NCI-H345 (cell line): ENCODE measurements around the gene NAT14.
"Not testable (repeated sequence)": the region's sequence is repeated elsewhere in the genome, so short reads cannot be mapped to it uniquely, and the experiment has no call there.

ENCODE experiments used
- DNase-seq: peaks from one replicate; lab custom pipeline; 2025; lab: John Stamatoyannopoulos, UW

NAT14 gene, protein sequence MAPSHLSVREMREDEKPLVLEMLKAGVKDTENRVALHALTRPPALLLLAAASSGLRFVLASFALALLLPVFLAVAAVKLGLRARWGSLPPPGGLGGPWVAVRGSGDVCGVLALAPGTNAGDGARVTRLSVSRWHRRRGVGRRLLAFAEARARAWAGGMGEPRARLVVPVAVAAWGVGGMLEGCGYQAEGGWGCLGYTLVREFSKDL

GRCh38 chr19:55484593-55485438 lies at the start of gene NAT14:
Gene NAT14 (plus strand): TSS chr19:55485188. CDS start chr19:55485709, 521 bp downstream.
- DNase-seq = peak; percentile 67

DNA sequence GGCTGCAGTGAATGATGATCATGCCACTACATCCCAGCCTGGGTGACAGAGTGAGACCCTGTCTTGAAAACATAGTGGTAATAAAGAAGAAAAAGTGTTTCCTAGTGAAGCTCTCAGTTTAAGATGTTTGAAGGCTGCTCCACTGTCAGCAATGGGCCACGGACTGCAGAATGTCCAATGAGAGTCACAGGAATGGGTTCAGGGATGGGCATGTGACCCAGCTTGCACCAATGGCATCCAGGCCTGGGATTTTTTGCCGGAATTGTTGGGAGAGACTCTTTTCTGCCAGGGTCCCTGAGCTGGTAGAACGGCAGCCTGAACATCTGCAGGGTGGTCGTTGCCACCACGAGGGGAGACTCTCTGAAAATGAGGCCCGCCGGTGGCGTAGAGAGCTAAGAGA lies 48.1 kb upstream of the NAT14 start:
- no peak for DNase-seq

GRCh38 chr19:55437410-55437809 lies 47.6 kb upstream of the NAT14 start:
- no peak for DNase-seq

- no peak for DNase-seq
These were observed 45.9 kb upstream of the NAT14 start for GRCh38 chr19:55439052-55439451.

DNA sequence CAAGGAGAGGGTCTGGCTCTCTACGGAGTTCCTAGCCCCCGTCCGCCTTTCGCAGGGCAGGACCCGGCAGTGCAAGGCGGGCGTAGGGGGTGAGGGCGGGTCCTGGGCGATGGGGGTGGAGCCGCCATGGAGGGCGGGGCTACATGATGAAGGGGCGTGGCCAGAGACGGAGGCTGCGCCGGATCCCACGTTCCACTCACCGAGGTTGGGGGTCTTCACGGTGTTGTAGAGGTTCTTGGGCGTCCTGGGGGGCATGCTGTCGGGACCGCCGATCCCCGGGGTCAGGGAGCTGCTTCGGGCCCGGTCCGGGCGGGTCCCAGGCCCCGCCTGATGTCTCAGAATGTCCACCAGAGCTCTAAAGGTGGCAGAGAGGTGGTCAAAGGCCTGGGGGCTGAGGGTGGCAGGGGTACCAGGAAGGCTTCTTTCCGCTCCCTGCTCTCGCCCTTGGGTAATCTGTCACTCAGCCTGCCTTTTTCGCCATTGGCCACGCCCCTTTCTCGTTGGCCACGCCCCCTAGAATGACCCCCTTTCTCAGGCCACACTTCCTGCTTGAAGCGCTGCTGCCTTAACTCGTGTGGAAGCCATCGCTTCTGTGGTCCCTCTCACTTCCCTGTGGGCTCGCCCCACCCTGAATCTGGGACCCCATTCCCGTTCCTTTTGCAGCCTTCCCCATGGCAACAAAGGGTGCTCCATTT lies 44.4 kb upstream of the NAT14 start:
- peak; percentile 49 for DNase-seq

GRCh38 chr19:55441319-55441691 lies 43.7 kb upstream of the NAT14 start:
- DNase-seq = no peak

GRCh38 chr19:55441692-55442321 lies 43.2 kb upstream of the NAT14 start:
- peak; percentile 42 for DNase-seq

DNA sequence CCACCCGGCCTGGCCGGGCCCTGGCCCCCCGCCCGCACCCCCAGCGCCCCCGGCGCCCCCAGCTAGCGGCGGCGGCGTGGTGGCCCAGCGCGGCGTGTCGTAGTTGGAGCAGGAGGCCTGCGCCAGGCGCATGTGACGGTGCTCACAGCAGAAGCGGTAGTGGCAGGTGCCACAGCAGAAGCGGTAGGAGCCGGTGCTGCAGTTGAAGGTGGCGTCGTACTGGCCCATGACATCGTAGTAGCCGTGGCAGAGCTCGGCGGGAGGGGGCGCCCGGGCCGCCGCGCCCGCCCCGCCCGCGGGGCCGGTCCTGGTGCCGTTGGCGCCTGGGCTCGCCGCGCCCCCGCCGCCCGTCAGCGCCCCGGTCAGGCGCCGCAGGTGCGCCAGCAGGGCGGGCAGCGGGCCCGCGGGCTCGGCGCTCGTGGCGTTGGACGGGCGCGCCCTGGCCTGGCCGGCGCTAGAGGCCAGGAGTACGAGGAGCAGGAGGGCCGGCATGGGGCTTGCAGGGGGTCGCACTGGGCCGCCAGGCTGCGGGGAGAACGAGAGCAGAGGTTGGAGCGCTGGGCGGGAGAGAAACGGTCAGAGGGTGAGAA lies 42.5 kb upstream of the NAT14 start:
- DNase-seq = no peak

DNA sequence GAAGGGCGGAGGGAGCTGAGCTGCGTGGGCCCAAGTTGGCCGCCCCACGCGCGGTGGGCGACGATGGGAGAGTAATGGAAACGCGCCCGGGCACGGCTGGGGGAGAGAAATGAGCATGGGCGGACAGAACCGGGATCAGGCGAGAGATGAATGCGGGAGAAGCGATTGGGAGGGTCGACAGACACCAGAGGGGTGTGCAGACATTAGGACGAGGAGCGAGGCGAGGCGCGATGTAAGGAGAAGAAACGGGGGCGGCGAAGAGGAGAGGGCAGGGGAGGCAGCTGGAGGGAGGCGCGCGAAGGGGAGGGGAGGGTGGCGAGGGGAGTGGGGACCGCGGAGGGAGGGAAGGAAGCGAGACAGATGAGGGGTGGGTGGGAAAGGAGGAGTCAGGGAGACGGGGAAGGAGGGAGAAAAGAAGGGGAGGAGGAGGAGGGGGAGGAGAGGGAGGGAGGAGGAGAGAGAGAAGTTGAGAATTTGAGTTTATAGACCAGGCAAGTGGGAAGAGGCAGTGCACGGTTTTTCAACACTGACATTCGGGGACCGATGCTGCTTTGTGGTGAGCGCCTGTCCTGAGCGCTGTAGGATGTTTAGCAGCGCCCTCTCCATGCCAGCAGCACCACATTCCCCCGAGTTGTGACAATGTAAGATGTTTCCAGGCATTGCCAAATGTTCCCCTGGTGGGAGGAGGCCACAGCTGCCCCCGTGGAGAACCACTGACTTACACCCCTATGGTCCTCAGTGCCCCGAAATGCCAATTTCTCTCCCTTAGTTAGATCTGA lies 41.8 kb upstream of the NAT14 start, which contains the start of gene SHISA7:
TSS of gene SHISA7 (minus strand) at position 256 of the 779 bp plus-strand sequence. CDS start 437 bp downstream, outside the sequence.
- no peak for DNase-seq

DNA sequence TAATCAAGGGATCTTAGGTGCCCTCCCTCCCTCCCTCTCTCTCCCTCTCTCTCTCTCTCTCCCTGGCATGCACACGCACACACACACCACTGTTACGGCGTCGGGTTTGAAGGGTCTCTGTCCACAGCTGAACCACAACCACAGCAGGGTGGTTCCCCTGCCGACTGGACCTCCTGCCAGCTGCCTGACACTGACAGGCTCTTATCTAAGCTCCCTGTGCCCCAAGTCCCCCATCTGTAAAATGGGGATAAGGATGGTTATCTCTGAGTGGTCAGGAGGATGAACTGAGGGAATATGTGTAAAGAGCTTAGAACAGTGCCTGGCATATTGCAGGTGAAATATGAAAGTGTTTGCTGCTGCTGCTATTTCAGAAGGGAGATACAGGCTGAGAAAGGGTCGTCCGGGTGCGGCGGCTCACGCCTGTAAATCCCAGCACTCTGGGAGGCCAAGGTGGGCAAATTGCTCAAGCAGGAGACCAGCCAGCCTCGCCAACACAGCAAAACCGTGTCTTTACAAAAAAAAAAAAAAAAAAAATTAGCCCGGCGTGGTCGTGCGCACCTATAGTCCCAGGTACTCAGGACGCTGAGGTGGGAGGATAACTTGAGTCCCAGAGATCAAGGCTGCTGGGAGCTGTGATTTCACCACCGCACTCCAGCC lies 41.0 kb upstream of the NAT14 start:
- DNase-seq = no peak

DNA sequence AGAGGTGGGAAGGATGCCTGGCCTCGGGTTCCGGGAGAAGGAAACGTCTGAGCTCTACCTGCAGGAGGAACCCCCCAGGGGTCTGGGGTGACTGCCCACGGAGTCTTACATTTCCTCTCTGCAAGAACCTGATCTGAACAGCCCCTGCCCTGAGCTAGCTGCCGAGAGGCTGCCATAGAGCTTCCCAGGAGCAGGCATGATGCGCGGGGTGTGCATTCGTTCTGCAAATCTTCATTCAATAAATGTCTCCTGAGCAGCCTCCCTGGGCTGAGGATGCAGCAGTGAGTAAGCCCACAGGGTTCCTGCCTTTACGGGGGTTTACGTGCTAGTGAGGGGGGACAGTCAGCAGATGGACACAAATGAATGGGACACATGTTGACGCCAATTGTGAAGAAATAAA lies 40.3 kb upstream of the NAT14 start:
- no peak for DNase-seq

GRCh38 chr19:55446060-55446459 lies 38.9 kb upstream of the NAT14 start:
- DNase-seq = no peak

- peak; percentile 90 for DNase-seq
These were observed 37.4 kb upstream of the NAT14 start for GRCh38 chr19:55447421-55448174.

GRCh38 chr19:55448175-55448490 lies 36.9 kb upstream of the NAT14 start:
- not testable (repeated sequence) for DNase-seq

DNA sequence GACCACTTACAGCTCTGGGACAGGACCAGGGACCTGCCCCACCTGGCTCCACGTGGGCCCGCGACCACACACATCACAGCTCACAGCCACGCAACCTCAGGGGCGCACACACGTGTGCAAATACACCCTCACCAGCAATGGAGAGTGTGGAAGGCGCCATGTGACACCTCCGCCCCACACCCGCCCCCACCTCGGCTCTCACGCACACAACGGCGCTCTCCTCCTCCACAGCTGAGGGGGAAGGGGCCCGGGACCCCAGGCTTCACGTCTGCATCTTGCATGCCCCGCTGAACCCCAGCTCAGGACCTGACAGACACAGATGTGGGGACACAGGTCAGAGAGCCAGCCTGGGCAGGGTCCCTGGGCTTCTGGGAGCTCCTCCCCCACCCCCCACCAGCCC lies 35.5 kb upstream of the NAT14 start:
- DNase-seq = no peak

DNA sequence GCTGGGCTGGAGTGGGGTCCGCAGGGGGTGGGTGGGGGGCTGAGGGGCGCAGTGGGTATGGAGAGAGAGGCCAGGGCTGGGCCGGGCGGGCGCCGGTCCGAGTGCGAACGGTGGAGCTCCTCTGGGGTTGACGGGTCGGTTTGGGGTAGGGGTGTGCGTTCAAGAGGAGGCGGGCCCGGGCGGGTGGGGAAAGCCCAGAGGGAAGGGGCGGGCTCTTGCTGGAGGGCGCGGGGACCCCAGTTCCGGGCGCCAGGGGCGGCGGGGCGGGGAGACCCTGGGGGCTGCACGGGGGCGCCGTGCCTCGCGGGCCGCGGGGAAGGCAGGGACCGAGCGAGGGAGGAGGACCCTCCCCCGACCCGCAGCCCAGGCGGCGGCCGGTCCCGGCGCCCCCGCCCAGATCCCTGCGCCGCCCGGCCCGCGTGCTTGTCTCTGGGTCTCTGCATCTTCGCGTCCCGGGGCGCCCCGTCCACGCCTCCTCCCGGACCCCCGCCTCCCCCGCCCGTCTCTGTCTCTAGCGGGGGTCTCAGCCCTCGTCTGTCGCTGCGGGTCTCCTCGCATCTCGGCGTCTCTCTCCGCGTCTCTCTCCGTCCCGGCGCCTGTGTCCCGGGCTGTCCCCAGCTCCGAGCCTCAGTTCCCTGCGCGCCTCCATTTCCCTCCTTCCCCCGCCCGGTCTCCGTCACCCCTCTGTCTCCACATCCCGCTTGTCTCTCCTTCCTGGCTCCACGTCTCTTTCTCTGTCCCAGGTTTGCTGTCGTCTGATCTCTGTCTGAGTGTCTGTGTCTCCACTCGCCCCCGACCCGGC lies 33.6 kb upstream of the NAT14 start:
- DNase-seq = no peak

GRCh38 chr19:55451965-55452748 lies 32.8 kb upstream of the NAT14 start:
- no peak for DNase-seq

DNA sequence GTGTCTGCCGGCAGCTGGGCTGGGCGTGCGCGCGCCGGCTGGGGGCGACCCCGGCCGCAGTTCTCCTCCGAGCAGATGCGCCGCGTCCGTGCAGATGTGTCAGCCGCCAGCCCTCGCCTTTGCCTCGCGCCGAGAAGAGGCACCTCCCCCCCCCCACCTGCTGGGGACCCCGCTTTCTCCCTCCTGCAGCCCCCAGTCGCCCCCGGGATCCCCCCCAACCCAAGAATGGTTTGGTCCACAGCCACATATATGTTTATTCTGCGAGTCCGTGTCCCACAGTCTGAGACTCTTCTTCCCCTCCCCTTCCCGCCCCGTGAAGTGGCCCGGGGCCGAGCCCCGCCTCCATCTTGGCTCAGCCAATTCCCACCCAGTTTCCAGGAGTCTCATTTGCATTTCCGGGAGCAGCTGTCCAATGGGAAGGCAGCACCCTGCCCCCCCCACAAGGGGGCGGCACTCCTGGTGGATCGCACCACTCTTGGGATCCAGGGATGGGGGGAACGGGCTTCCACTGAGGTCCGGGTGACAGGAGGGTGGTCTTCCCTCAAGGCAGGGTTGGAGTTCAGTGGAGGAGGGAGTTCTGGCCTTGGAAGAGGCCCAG lies 32.1 kb upstream of the NAT14 start:
- peak; percentile 32 for DNase-seq
